ENCODE data around the gene TEDC2. TPM values are rescaled to one million over a fixed set of nuclear protein-coding genes. Genes with fewer than 3 reads are reported as not detected.

Gene TEDC2
- total RNA-seq, 1 experiment from 2014 or later, result 45.4 TPM

DNA sequence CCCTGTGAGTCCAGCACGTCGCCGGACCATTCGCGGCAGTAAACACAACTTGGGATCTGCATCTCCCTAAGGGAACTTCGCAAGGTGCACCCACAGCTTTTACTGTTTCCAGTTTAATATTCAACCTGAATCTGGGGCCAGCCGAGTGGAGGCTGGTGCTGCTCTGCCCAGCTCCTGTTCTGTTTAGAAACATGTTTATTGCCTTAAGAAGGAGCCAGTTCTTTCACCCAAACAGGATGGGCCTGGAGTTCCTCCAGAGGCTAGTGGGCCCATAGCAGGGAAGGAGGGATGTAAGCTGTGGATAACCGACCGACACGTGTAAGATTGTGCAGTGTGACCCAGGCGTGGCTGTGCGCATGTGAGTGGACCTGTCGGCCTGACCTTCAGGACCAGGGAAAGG is 32.4 kb downstream of the TEDC2 start:
- Histone ChIP-seq H3K9me3 (ENCODE audit: control insufficient read depth, low read depth, low read length) (no peaks in the 10 kb centered on the region), H4K91ac (ENCODE audit: insufficient read length, low read depth, low read length) (no peak overlapping the region), H3K9ac (ENCODE audit: extremely low read depth, insufficient read length, low read length) (no peak overlapping the region), H2BK120ac (ENCODE audit: low read depth, low read length, poor library complexity, severe bottlenecking) (no peak overlapping the region), H2AK5ac (ENCODE audit: insufficient read length, low read length) (no peak overlapping the region), H2AFZ (ENCODE audit: low read length) (no peak overlapping the region), H3K4me1 (ENCODE audit: insufficient read depth, low read length) (no peaks in the 10 kb centered on the region), H4K8ac (replicated peaks; ENCODE audit: insufficient read length, low read depth, low read length) (no peak overlapping the region), H4K20me1 (ENCODE audit: control insufficient read depth, insufficient read depth, insufficient read length) (no peaks in the 10 kb centered on the region), H3K4ac (ENCODE audit: low read depth, low read length) (no peak overlapping the region), H3K79me2 (ENCODE audit: insufficient read depth, low read length) (no peaks in the 10 kb centered on the region), H2BK12ac (ENCODE audit: insufficient read length, low read depth, low read length) (no peak overlapping the region), H4K5ac (ENCODE audit: insufficient read length, low read depth, low read length) (no peak overlapping the region), H3K27me3 (ENCODE audit: insufficient read depth, low read length) (no peaks in the 10 kb centered on the region), H3K23me2 (ENCODE audit: insufficient read length, low read depth, low read length, poor library complexity, severe bottlenecking) (no peaks in the 10 kb centered on the region), H2BK5ac (ENCODE audit: insufficient read length, low read length) (no peak overlapping the region), H2BK20ac (ENCODE audit: low read depth, low read length, poor library complexity, severe bottlenecking) (no peak overlapping the region), H3K27ac (ENCODE audit: insufficient read length, low read depth, low read length) (no peak overlapping the region), H3K14ac (ENCODE audit: insufficient read depth, low read length) (no peak overlapping the region), H3K79me1 (ENCODE audit: insufficient read depth, low read depth, low read length, poor library complexity, severe bottlenecking) (no peaks in the 10 kb centered on the region), H3T11ph (ENCODE audit: low read length) (no peak overlapping the region), H3K4me2 (ENCODE audit: insufficient read depth, insufficient read length, low read length) (no peak overlapping the region), H2BK15ac (ENCODE audit: low read depth, low read length) (no peak overlapping the region), H3K18ac (ENCODE audit: insufficient read length, low read depth, low read length) (no peak overlapping the region), H3K23ac (ENCODE audit: insufficient read length, low read depth, low read length) (no peak overlapping the region), H3K56ac (ENCODE audit: insufficient read length, low read depth, low read length) (no peak overlapping the region)
- TF ChIP-seq CTCF (conservative IDR thresholded peaks at IDR 0.05), result no peak
- WGBS (ENCODE audit: extremely low coverage, insufficient read length, low lambda C conversion rate), result no CpG with 5 or more reads among the region's 13 CpGs
- H3K9me3 Mint-ChIP-seq, result no peaks in the 10 kb centered on the region
- no peak for DNase-seq
- peaks cover 2 to 3% of the 10 kb centered on the region in 2 experiments for H3K4me1 Mint-ChIP-seq
- H3K4me3 Mint-ChIP-seq, result no peak overlapping the region
- peak overlapping the region in 1 of 3 experiments; percentile 39; a peak in 2 of 7 replicates for H3K27ac Mint-ChIP-seq
- H3K27me3 Mint-ChIP-seq (ENCODE audit: low read depth), result no peaks in the 10 kb centered on the region
- H3K36me3 Mint-ChIP-seq (ENCODE audit: insufficient read depth in 1 of 3, low read depth in 3 of 3), result peaks cover 0 to 10% (median 4%) of the 10 kb centered on the region in 3 experiments; a peak in 2 of 7 replicates

Data from H9 (cell line).